H1 (cell line): ENCODE data around the gene GPER1. TPM values are rescaled to one million over a fixed set of nuclear protein-coding genes. Genes with fewer than 3 reads are reported as not detected.

Source experiments
- ATF2 ChIP-seq: IDR thresholded peaks from 2 replicates; pipeline ENCODE4 v1.6.1; 2012; ENCODE audit warnings: low read length, inconsistent platforms
- ATF3 ChIP-seq: IDR thresholded peaks from 2 replicates; pipeline ENCODE4 v1.6.1; 2011; ENCODE audit warnings: low read depth, mild to moderate bottlenecking, low read length; ENCODE audit not compliant: insufficient read depth
- CHD2 ChIP-seq: IDR thresholded peaks from 2 replicates; pipeline ENCODE4 v1.6.1; 2012; ENCODE audit warnings: low read length, improper control_type of control experiment
- CTBP2 ChIP-seq: IDR thresholded peaks from 2 replicates; pipeline ENCODE4 v1.7.0; 2011; ENCODE audit warnings: borderline replicate concordance, mild to moderate bottlenecking, moderate library complexity, mixed read lengths, low read length; ENCODE audit not compliant: insufficient read depth, insufficient read length
- GABPA ChIP-seq: IDR thresholded peaks from 2 replicates; pipeline ENCODE4 v1.6.1; 2011; ENCODE audit warnings: mild to moderate bottlenecking, low read length, moderate library complexity, borderline replicate concordance; ENCODE audit not compliant: insufficient read depth
- KDM5A ChIP-seq: fragments of 200-600 bp; IDR thresholded peaks from 2 replicates; pipeline ENCODE4 v1.7.1; 2012; ENCODE audit warnings: mild to moderate bottlenecking, low read length, inconsistent platforms, mixed read lengths
- RAD21 ChIP-seq, 2 experiments: IDR thresholded peaks in 1 of 2; conservative IDR thresholded peaks in 1 of 2; 2 replicates each; pipeline ENCODE4 v1.6.1; 2011; ENCODE audit warnings: low read depth in 2 of 2, low read length in 2 of 2, improper control_type of control experiment in 1 of 2, inconsistent platforms in 1 of 2, mild to moderate bottlenecking in 1 of 2, moderate library complexity in 1 of 2
- RBBP5 ChIP-seq: IDR thresholded peaks from 2 replicates; pipeline ENCODE4 v1.7.1; 2012; ENCODE audit warnings: low read depth, mild to moderate bottlenecking, inconsistent platforms, low read length, moderate library complexity, borderline replicate concordance
- RFX5 ChIP-seq: IDR thresholded peaks from 2 replicates; pipeline ENCODE4 v1.6.1; 2011; ENCODE audit warnings: low read depth, low read length, improper control_type of control experiment, borderline replicate concordance
- SP4 ChIP-seq: IDR thresholded peaks from 2 replicates; pipeline ENCODE4 v1.6.1; 2012; ENCODE audit warnings: low read length, inconsistent platforms
- TAF1 ChIP-seq: IDR thresholded peaks from 2 replicates; pipeline ENCODE4 v1.6.1; 2011; ENCODE audit warnings: mild to moderate bottlenecking, low read depth, low read length
- polyA plus RNA-seq, 7 experiments: library from polyadenylated mRNA; depleted of rRNA in 3 of 7; stranded (reverse) in 5 of 7; unstranded in 2 of 7; fragments of >200 nt in 5 of 7; fragments of 200-250 nt in 2 of 7; gene quantifications; 1 replicate in 5 of 7; 2 replicates in 1 of 7; 4 replicates in 1 of 7; pipeline versions ENCODE4 v1.2.1 to v1.2.3, GENCODE V29; 2011 to 2013; ENCODE audit warnings: missing spikeins in 2 of 7, mixed read lengths in 2 of 7
- total RNA-seq: library from RNA; stranded (reverse); fragmentation: NEBNext Ultra II Directional; extraction: Animal tissue kit (Norgen Biotek cat#: 25700); gene quantifications from 2 replicates; pipeline ENCODE4 v1.2.1, GENCODE V29; 2021

Gene GPER1
- total and polyA plus RNA-seq, 2 of the 8 experiments (the other 6 are each of a cell fraction or from before 2014, with no cell fraction given) = 0.24 to 0.47 TPM

GRCh38 chr7:1062296-1063294 lies 25.3 kb upstream of the GPER1 start (continued):
- no peak for TF ChIP-seq ATF2
- no peak for TF ChIP-seq CHD2
- no peak for TF ChIP-seq CTBP2
- TF ChIP-seq TAF1 = no peak
- no peak for TF ChIP-seq KDM5A
- TF ChIP-seq SP4 = no peak
- no peak for TF ChIP-seq GABPA
- TF ChIP-seq ATF3 = no peak
- no peak for TF ChIP-seq RBBP5
- no peak for TF ChIP-seq RAD21 (IDR thresholded peaks at IDR 0.05 in 1 of 2, conservative IDR thresholded peaks at IDR 0.05 in 1 of 2; ENCODE audit: low read depth in 2 of 2, low read length in 2 of 2)
- TF ChIP-seq RFX5 = no peak
